ENCODE measurements around the gene SLC39A3.

The SLC39A3 gene

DNA sequence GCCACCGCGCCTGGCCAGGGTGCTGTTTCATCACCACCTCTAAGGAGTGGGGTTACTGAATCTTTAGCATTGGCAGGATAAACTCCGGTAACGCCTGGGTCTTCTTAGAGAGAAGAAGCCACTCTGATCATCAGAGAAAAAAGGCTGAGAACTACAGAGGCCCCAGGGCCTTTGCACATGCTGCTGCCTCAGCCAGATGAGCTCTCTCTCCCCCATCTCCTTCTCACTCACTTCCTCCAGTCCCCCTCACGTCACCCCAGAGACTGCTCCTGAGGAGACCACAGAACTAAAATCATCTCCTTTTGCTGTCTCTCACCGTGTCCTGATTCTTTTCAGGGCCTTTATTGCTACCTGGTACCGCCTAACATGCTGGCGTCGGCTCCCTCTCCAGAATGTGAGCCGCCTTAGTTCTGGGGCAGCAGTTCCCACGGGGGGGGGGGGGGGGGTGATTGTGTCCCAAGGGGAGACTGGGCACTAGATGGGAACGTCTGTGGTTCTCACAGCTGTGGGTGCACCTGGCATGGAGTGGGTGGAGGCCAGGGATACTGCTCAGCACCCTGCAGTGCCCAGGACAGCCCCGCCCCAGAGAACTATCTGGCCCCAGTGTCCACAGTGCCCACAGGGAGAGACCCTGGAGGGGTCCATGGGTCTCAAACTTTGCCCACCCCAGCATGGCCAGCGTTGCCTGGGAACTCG lies 13.5 kb downstream of the SLC39A3 start:
- no peak overlapping the region for H3K4me3 ChIP-seq (ENCODE audit: low read length)
- DNase-seq (ENCODE audit: low read depth), result no peak
- TF ChIP-seq, protein P1, sequence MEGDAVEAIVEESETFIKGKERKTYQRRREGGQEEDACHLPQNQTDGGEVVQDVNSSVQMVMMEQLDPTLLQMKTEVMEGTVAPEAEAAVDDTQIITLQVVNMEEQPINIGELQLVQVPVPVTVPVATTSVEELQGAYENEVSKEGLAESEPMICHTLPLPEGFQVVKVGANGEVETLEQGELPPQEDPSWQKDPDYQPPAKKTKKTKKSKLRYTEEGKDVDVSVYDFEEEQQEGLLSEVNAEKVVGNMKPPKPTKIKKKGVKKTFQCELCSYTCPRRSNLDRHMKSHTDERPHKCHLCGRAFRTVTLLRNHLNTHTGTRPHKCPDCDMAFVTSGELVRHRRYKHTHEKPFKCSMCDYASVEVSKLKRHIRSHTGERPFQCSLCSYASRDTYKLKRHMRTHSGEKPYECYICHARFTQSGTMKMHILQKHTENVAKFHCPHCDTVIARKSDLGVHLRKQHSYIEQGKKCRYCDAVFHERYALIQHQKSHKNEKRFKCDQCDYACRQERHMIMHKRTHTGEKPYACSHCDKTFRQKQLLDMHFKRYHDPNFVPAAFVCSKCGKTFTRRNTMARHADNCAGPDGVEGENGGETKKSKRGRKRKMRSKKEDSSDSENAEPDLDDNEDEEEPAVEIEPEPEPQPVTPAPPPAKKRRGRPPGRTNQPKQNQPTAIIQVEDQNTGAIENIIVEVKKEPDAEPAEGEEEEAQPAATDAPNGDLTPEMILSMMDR (conservative IDR thresholded peaks at IDR 0.05; ENCODE audit: low read depth, low read length), result no peak

- TF ChIP-seq, protein P1 (conservative IDR thresholded peaks at IDR 0.05; ENCODE audit: low read depth, low read length), result peak; percentile 27
- no peak overlapping the region for H3K4me3 ChIP-seq (ENCODE audit: low read length)
- DNase-seq (ENCODE audit: low read depth), result no peak
Measured at GRCh38 chr19:2724148-2724557, 15.7 kb downstream of the SLC39A3 start.

- no peak for DNase-seq (ENCODE audit: low read depth)
- TF ChIP-seq, protein P1 (conservative IDR thresholded peaks at IDR 0.05; ENCODE audit: low read depth, low read length), result no peak
- H3K4me3 ChIP-seq (ENCODE audit: low read length), result no peak overlapping the region
Measured at GRCh38 chr19:2723747-2724146, 16.1 kb downstream of the SLC39A3 start.

DNA sequence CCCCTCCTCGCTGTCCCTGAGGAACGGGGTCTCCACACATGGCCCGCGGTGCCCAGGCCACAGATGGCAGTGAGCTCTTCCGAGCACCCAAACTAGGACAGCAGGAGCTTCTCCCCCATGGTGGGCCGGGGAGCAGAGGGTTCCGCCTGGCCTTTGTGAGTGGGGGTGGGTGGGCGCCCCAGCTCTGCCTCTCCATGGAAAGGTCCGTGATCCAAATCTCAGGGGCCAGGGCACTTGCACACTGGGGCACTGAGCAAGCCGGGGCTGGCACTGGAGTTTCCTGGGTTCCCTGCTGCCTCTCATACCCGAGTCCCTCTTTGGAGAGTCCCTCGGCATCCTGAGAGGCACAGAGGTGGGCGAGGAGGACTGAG lies 16.5 kb downstream of the SLC39A3 start:
- H3K4me3 ChIP-seq (ENCODE audit: low read length), result no peak overlapping the region

DNA sequence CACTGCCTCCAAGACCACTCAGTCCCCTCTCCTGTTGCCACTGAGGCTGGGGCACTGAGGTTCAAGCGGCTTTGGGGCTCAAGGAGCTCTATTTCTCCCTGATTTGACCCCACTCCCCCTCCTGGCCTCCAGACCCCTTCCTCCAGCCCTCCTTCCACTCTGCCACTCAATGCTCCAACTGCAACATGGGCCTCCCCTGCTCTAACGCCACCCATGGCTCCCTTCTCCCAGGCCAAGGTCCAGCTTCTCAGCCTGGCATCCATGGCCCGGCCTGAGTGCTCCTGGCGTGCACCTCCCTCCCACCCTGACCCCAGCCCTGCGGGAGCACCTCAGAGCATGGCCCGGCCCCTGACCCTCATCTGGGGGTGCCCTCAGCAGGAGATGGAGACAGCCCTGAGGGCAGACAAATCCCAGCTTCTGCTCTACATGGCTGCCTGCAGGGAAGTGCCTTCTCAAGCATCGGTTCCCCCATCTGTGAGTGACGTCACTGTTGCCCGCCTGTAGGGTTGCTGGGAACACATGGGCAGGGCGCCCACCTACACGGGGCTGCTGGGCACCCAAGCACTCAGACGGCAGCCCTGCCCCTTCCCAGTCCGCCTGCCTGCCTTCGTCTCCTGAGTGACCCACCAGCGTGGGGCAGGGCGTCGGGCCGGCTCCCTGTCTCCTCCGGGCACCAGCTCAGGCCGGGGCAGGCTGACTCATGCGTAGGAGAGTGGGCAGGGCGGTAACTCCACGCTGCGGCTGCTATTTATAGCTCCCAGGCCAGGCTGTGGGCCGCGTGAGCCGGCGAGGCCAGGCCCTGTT lies 17.1 kb downstream of the SLC39A3 start:
- DNase-seq (ENCODE audit: low read depth), result peak; percentile 58
- H3K4me3 ChIP-seq (ENCODE audit: low read length), result no peak overlapping the region
- TF ChIP-seq, protein P1 (conservative IDR thresholded peaks at IDR 0.05; ENCODE audit: low read depth, low read length), result no peak

More for the DNA sequence above, 16.5 kb downstream of the SLC39A3 start:
- DNase-seq (ENCODE audit: low read depth), result no peak
- TF ChIP-seq, protein P1 (conservative IDR thresholded peaks at IDR 0.05; ENCODE audit: low read depth, low read length), result no peak

DNA sequence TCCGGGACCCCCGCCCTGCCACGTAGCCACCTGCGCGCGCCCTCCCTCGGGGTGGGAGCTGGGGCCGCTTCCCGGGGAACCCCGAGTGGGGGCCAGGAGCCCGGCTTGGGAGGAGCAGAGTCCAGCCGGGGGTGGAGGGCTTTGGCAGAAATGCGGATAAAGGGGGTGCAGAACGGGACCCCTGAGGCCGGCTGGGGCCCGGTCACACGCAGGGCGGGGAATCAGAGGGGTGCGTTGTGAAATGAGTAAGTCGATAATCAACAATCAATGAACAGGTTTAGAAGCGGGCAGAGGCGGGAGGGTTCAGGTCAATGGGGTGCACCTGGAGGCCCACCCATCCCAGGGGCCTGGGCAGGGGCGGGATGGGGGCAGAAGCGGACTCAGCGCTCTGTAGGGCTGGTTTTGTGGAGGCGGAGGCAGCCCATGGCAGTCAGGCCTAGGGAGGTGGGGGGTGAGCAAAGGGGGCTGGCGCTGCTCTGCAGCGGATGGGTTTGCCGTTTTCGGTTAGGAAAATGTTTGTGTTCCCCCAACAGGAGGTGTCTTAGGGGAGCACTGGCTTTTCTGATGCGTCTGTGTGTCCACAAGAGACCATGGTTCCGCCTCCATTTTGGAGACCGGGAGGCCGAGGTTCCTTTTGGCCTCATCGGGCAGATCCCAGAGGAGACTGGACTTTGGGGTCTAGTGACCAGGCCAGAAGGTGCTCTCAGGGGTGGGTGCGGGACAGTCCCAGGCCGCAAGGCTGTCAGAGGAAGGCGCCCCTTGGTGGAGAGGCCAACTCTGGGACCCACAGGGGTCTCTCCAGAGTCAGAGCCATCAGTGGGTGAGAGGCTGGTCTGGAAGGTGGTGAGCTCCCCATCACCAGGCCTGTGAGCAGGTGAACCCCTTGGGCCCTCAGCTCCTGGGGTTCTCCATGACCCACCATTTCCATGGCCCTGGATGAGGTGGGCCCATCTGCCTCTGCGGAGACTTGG lies 18.0 kb downstream of the SLC39A3 start:
- no peak for DNase-seq (ENCODE audit: low read depth)
- TF ChIP-seq, protein P1 (conservative IDR thresholded peaks at IDR 0.05; ENCODE audit: low read depth, low read length), result no peak
- H3K4me3 ChIP-seq (ENCODE audit: low read length), result peak overlapping the region; percentile 47

All from retinal pigment epithelial cell (primary cell).